BJ (cell line): ENCODE results near the gene TBCEL. TPM values are rescaled to one million over a fixed set of nuclear protein-coding genes. Genes with fewer than 3 reads are reported as not detected.

Source experiments
- CTCF ChIA-PET: fragments of 350-600 bp; formaldehyde crosslinking; extraction: SDS; loops from one replicate; lab custom pipeline; 2021; ENCODE audit warnings: antibody characterized with exemption, inconsistent platforms; lab: Yijun Ruan, JAX
- POLR2A ChIA-PET: fragments of 300-600 bp; sonication (Branson Sonifier 250); formaldehyde crosslinking; extraction: SDS; loops from one replicate; lab custom pipeline; 2021; ENCODE audit warnings: antibody characterized with exemption; lab: Charles Lee
- DNase-seq: peaks from one replicate; pipeline ENCODE4 v3.0.0-alpha.2; 2011; ENCODE audit warnings: low read depth
- H3K27me3 ChIP-seq: 2 replicates; pipeline ENCODE4 v1.6.0; 2011; ENCODE audit warnings: low read length; ENCODE audit not compliant: control insufficient read depth, insufficient read depth
- H3K36me3 ChIP-seq: 2 replicates; pipeline ENCODE4 v1.5.1; 2011; ENCODE audit warnings: low read length; ENCODE audit not compliant: control insufficient read depth, insufficient read depth
- H3K4me3 ChIP-seq: 2 replicates; pipeline ENCODE4 v1.5.1; 2011; ENCODE audit warnings: low read depth, mild to moderate bottlenecking, control low read depth, low read length
- polyA plus RNA-seq: library from polyadenylated mRNA; depleted of rRNA; stranded (reverse); fragments of >200 nt; gene quantifications from 2 replicates; pipeline ENCODE4 v1.2.3, GENCODE V29; 2011
- TF ChIP-seq, protein P1 (sequence below): IDR thresholded peaks from 2 replicates; pipeline ENCODE4 v1.5.1; 2011; ENCODE audit warnings: low read depth, mild to moderate bottlenecking, control low read depth, inconsistent platforms, low read length, moderate library complexity; ENCODE audit not compliant: insufficient read depth

Gene TBCEL
- polyA plus RNA-seq, 1 experiment, result 8.6 TPM

DNA sequence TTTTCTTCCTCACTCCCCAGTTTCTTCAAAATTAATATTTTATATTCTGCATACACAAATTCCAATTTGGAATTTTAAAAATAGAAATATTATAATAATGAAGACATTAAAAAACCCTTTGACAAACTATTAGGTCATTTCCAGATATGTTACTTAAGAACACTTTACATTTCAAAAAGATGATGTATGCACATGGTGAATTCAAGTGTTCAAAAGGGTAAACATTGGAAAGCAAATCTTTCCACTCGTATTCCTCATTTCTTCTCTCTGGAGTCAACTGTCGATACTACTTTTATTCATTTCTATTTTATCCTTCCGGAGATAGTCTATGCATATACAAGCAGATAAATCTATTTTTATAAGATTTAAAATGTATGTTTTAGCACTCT lies 16.7 kb downstream of the TBCEL start:
- DNase-seq, result no peak
- TF ChIP-seq, protein P1, sequence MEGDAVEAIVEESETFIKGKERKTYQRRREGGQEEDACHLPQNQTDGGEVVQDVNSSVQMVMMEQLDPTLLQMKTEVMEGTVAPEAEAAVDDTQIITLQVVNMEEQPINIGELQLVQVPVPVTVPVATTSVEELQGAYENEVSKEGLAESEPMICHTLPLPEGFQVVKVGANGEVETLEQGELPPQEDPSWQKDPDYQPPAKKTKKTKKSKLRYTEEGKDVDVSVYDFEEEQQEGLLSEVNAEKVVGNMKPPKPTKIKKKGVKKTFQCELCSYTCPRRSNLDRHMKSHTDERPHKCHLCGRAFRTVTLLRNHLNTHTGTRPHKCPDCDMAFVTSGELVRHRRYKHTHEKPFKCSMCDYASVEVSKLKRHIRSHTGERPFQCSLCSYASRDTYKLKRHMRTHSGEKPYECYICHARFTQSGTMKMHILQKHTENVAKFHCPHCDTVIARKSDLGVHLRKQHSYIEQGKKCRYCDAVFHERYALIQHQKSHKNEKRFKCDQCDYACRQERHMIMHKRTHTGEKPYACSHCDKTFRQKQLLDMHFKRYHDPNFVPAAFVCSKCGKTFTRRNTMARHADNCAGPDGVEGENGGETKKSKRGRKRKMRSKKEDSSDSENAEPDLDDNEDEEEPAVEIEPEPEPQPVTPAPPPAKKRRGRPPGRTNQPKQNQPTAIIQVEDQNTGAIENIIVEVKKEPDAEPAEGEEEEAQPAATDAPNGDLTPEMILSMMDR, result no peak
- Histone ChIP-seq H3K4me3 (no peak overlapping the region), H3K36me3 (no peaks in the 10 kb centered on the region; the same call in 1 of the 2 replicates), H3K27me3 (no peaks in the 10 kb centered on the region)
- CTCF ChIA-PET, result no interaction called here
- POLR2A ChIA-PET, result no interaction called here

DNA sequence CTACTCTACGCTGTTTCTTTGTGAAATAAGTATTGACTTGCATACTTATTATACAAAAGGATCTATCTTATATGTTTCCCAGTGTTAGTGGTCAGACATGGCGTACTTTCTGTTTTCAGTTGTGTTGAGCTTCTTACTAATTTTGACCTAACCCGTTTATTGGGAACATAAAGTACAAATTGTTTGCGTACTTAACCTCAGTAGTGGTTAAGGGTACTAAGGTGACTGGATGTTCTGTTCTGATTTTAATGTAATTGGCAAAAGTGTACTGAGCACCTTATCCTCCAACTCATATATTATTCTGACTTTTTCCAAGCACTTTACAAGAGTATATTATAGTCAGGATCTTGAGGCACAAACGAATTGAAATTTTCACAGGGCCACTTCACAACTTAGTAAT lies 17.2 kb downstream of the TBCEL start:
- ChIA-PET CTCF (no interaction called here), POLR2A (no interaction called here)
- DNase-seq, result no peak
- H3K36me3 ChIP-seq, result no peaks in the 10 kb centered on the region; the same call in 1 of the 2 replicates
- no peak overlapping the region for H3K4me3 ChIP-seq
- TF ChIP-seq, protein P1, result no peak
- H3K27me3 ChIP-seq, result no peaks in the 10 kb centered on the region

DNA sequence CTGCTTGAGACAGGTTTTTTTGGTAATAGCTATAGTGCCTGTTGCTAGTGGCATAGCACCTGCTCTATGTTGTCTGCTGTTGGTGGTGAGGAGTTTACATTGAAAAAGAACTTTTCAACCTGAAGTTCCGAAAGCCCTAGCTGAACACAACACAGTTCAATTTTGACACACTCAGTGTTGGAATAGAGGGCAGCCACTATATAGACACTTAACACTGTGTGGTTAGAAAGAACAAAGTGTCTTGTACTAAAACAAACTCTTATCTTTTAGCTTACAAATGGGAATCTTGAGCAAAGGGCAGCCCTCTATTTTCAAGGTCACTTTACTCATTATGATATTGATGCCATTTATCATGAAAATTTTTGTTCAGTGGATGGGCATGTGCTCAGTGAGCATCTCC lies 18.4 kb downstream of the TBCEL start:
- TF ChIP-seq, protein P1, result no peak
- H3K4me3 ChIP-seq, result no peak overlapping the region
- ChIA-PET CTCF (no interaction called here), POLR2A (no interaction called here)
- no peaks in the 10 kb centered on the region for H3K27me3 ChIP-seq
- no peaks in the 10 kb centered on the region; the same call in 1 of the 2 replicates for H3K36me3 ChIP-seq
- no peak for DNase-seq

DNA sequence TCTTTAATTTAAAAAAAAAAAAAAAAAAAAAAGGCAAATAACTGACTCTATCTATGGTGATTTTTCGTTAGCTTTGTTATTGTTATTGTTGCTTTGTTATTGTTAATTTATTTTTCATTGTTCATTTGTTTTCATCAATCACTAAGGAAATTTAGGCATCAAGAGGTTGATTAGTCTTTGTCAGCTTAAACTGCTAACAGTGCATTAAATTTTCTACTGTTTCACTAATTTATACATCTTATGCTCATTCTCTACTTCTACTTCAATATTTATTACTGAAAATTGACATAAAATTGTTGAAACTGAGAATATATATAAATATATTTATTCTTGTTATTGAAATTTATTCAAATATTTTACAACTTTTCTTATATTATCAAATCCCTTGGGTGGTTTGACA lies 24.0 kb downstream of the TBCEL start:
- TF ChIP-seq, protein P1, result no peak
- DNase-seq, result no peak
- CTCF ChIA-PET, result interaction anchor here (1.7 kb wide), 1 partner anchor 19 kb away, joined by 3 read pairs; no protein-coding TSS in a partner anchor
- H3K36me3 ChIP-seq, result no peaks in the 10 kb centered on the region
- no peak overlapping the region for H3K4me3 ChIP-seq
- POLR2A ChIA-PET, result no interaction called here
- no peaks in the 10 kb centered on the region for H3K27me3 ChIP-seq

DNA sequence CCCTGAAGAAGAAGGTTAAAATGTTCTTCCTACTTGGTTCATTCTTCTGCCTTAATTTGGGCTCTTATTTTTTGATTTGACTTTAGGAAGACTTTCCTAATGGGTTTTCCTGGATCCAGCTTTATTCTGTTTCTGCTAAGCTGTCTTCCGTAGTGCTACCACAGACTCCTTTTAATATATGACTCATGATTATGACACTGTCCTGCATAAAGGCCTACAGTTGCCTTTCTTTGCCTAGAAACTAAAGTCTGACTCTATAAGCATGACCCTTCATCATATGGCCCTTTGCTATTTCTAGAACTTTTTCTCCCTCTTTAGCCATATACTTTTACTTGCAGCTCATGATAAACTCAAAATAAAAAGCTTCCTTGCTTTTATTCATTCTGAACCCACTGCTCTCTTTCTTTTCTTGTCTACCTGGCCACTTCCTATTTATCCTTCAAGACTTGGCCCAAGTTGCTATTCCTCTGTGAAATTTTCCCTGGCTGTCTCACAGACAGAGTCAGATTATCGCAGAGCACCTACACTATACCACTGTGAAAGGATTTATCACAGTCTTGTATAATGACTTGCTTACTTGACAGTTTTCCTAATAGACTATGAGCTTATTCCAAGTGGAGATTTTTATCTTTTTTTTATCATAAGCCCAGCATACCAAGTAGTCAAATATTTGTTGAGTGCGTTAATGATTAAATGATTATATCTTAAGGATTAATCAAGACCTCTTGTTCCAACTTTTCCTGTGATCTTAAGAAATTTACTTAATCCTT lies 24.7 kb downstream of the TBCEL start:
- CTCF ChIA-PET, result interaction anchor here (1.7 kb wide), 1 partner anchor 18 kb away, joined by 3 read pairs; no protein-coding TSS in a partner anchor
- POLR2A ChIA-PET, result no interaction called here

More for the DNA sequence above, 24.7 kb downstream of the TBCEL start:
- DNase-seq, result no peak
- Histone ChIP-seq H3K36me3 (peaks cover 4% of the 10 kb centered on the region), H3K4me3 (no peak overlapping the region), H3K27me3 (no peaks in the 10 kb centered on the region)
- TF ChIP-seq, protein P1, result no peak
